ENCODE measurements around the gene GPR3.
"Not testable (repeated sequence)": the region's sequence is repeated elsewhere in the genome, so short reads cannot be mapped to it uniquely, and the experiment has no call there.

Gene GPR3

DNA sequence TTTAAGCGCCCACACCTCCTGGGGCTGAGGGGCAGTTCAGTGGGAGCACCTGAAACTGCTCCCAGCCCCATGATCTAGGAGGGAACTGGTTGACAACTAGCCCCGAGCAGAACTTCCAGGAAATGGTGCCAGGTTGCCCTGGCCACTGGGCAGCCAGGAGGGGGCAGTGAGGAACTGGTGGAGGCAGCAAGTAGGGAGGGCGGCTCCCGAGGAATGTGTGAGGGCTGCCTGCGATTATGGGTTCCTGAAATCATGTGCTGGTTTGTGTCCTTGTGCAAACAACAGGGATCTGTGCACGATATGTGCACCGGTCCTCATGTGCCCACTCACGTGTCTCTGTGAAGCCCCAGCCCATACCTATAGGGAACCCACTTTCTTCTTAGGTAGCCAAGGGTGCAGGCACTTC, 9.9 kb downstream of the GPR3 start:
- no peak for DNase-seq

DNA sequence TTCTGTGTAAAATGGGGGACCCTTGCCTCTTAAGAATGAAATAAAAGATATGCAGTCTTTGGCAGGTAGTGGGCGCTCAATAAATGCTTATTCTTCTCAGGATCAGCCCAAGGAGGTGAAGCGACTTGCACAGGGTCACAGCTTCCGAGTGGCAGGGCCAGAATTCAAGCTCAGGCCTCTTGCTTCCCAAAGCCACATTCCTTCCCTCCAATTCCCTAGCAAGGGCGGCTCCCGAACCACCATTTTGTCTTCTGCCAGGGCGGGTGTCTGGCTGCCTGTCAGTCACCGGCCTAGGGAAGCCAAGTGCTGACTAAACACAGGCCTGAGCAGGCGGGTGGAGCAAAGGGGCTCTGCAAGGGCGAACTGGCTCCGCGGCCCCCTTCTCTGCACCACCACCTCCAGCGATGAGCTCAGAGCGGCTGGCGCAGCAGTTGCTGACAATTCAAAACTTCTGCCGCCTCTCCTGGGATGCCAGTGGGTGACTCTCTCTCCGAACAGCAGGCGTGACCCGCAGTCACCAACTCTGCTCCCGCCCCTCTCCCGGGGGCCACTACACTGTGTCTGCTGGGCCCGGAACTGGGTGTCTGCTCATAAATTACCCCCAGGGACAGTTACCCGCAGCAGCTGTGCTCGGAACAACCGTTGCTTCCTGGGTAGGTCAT, 10.8 kb downstream of the GPR3 start:
- DNase-seq, result no peak

DNA sequence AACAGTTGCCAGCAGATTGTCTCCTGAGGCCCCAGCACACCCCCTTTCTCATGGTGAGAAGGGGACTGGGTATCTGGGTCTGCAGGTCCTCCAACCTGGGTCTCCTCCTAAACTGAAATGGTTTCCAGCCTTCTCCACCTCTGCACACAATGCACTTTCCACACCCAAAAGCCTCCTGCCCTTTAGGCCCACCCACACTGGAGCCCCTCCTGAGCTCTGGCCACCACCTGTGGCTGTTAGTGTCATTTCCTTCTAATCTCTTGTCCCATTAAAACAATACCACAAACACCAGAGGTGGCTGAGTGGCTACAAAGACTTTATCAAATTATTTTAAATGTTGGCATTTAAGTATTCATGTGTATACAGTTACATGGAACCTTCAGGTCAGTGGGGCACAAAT, 11.5 kb downstream of the GPR3 start:
- DNase-seq, result no peak

DNA sequence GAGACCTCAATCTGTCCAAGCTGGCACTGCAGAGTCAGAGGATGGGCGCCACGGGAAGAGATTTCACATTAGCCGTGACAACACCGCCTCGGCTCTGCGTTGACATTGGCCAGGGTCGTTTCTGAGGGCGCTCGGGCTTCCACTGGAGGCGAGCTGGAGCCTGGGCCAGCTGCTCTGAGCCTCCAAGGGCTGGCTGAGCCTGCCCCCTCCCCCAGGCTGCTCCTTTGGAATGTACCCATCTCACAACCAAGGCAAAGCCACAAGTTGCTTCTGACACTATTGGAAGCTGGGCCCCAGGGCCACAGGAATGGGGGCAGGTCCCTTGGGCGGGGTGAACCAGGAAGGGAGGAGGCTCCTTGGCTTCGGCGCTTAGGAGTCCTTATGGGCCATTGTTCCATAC, 12.7 kb downstream of the GPR3 start:
- no peak for DNase-seq

DNA sequence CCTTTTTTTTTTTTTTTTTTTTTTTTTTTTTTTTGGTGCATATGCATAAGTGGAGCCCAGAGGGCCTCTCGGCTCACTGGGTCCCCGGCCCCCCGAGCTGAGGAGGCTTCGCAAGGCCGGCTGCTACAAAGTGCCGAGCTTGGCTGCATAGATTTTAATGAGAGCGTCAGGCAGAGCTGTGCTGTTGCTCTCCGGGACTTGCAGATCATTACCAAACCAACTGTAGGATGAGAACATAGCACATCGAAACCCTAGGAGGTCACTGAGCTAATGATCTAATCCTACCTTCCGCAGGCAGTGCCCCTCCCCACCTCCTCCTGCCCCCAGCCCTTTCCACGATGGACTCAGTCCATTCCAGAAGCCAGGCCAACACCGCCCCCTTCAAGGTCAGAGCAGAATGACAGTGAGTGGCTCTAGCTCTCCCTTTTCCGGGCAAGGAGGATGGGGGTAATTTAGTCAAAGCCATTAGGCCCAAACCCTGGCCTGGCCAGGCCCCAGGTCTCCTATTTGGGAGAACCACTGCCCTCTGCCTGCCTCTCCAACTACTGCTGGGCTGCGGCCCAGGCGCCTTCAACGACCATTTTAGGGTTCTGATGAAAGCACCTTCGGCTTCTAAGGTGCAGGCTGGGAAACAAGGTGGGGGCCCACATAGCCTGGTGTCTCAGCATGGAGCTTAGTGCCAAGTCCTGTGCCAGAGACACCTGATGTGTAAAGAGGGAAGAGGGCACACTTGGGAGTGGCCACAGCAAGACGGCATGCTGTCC, 13.4 kb downstream of the GPR3 start:
- DNase-seq, result not testable (repeated sequence)

DNA sequence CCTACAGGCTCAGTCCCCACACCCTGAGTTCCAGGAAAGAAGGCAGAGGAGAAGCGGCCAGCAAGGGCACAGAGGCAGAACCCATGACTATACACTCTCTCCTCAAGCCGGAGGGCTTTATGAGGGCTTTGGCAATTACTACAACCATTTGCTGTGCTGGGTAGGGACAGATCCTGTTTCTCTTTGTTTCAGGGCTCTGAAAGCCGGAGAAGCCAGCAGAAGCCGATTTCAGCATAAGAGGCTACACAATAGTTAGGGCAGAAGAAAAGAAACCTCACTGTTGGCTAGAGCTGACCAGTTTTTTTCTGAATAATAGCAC, 13.9 kb downstream of the GPR3 start:
- no peak for DNase-seq

DNA sequence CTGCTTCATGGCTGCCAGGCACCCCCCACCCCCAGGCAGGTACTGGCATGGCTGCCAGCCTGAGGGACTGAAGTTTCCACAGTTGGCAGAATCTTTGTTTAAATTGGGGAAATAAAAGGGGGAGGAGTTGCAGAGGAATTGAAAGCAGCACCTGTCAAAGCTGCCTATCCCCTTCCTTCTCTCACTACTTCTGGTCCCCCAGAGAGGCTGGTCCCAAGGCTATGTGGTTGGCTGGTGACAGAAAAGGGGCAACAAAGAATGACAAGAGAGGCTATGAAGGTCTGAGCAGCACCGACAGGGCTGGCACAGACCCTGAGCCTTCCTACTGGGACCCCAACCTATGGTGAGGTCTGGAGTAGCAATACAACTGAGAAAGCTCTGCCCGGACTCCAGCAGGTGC, 14.4 kb downstream of the GPR3 start:
- DNase-seq, result not testable (repeated sequence)

DNA sequence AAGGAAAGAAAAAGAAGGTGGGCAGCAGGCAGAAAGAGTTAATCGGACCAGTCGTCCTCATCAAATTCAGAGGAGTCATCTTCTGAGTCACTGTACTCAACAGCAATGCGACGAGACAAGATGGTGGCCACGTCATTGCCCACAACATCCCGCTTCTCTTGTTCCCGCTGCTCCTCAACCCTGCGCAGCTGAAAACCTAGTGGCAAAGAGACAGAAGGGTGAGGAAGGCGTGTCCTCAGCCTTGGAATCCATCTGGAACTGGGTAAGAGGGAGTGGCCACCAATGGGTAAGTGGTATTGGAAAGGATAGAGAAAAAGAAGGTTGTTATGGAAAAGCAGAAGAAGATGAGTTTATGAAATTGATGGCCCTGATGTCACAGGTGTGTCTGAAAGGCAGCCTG, 15.7 kb downstream of the GPR3 start:
- DNase-seq, result no peak

DNA sequence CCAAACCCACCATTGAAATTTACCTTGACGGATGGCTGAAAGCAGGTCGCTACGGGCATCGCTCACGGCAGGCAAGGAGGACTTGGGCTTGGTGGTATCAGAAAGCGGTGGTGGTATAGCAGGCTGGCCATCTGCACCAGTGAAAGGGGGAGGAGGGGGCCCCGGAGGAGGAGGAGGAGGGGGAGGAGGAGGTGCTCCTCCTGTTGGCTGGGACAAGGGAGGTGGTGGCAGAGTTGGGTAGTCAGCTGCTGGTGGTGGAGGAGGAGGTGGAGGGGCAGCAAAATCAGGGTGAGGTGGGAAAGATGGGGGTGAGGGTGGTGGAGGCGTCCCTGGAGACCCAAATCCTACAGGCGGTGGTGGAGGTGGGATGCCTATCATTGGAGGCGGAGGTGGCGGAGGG, 17.2 kb downstream of the GPR3 start:
- DNase-seq, result no peak

DNA sequence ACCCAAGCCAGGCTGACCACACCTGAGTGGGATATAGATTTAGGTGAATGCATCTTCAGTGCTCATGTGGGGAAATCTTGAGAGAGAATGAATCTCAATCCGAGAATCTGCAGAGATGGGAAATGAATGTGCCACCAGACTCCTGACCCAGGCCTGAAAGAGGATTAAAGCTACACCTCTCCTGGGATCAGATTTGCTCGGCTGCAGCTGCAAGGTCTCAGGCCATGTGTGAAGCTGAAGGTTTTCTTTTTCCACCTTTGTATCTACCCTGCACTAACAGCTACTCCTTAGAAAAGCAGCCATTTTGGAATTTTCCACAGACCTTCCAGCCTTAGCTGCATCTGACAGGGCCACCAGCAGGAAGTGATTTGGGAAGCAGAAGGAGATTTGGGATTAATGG, 18.3 kb downstream of the GPR3 start:
- DNase-seq, result no peak

DNA sequence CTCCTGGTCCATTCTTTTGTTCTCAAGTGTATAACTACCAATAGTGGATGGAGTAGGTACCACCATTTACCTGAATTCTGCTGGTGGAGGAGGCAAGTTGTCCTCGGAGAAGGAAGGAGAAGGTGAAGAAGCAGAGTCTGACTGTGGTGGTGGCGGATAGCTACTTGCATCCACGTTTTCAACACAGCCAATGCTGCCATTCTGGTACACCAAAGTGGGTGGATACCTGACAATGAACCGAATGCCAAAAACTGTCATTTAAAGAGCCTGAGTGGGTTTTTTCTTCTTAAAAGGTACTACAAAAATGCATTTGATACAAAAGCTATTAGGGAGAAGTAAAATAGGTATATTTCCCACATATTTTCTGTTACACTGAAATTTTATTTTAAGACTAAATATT, 20.1 kb downstream of the GPR3 start:
- DNase-seq, result no peak

DNA sequence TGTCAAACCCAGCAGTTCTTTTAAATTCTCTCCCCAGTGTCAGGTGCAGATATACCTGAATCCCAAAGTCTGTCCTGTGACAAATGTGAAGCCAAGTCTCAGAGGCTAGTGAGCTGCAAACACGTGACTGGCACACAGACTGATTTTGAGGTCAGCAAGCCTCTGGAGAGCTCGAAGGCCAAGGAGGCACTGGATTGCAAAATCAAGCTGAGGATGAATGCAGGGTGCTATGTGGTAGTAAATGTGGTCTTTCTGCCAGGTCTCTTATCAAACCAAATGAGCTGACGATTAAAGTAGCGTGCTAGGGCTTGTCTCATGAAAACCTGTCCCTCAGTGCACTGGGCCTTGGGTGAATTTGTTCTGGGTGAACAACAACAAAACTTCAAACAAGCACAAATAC, 20.6 kb downstream of the GPR3 start:
- DNase-seq, result no peak

DNA sequence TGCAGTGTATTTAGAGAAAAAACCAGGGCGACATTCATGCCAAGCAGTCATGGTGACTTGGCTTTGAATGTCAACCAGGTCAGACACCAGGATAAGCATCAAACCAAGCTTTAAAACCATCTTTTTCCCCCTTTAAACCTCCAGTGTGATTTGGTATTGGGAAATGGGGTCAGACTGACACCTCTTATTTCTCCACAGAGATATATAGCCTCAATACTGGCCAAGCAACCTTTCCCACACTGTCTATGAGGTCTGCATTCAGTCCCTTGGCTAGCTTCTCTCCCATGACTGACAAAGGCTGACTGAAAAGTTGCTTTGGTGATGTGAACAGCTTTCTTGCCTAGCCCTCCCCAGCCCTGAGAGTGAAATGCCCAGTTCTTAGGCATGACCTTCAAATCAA, 21.7 kb downstream of the GPR3 start:
- no peak for DNase-seq

DNA sequence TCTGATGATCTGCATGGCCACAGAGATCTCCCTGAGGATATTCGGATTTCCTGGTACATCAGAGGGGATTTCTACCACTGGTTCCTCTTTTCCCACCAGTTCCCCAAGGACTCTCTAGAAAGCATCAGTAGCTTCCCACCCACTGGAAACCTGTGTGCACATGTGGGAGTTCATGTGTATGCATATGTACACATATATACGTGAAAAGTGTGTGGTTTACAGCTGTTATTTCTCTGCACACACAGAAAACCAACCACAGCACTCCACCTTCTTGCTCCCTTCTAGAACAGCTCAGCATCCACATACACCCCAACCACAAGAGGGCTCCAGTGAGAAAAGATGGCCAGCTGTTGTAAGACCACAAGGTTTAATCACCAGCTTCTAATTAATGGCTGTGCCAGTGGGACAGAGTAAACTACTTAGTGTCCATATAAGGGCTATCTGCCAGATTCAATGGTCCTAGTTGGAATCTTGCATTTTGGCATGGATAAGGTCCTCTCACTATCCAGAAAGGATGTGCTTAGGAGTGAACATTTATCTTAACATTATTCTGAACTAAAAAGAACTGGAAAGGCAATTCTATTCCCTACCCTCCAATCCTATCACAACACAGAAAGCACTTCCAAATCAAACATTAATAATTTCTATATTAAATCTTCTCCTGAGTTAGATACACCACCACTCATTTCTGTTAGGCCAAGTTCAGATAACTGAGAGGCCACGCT, 24.1 kb downstream of the GPR3 start:
- DNase-seq, result no peak

DNA sequence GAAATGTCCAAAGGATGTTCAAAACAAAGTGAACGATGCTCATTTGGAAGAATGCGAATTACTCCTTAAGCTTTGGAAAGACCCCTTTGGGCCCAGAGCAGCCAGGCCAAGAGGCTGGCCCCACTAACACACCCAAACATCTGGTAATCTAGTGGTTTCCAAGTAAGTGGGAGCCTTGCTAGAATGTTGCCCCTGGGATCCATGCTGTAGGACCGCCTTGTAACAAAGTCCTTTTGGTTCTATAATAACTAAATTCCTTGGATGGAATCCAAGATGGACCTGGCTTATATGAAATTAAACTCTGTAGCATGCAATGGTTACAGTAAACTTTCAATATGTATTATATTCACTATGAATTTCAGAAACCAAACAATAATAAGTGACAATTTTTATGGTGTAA, 25.3 kb downstream of the GPR3 start:
- DNase-seq, result no peak

DNA sequence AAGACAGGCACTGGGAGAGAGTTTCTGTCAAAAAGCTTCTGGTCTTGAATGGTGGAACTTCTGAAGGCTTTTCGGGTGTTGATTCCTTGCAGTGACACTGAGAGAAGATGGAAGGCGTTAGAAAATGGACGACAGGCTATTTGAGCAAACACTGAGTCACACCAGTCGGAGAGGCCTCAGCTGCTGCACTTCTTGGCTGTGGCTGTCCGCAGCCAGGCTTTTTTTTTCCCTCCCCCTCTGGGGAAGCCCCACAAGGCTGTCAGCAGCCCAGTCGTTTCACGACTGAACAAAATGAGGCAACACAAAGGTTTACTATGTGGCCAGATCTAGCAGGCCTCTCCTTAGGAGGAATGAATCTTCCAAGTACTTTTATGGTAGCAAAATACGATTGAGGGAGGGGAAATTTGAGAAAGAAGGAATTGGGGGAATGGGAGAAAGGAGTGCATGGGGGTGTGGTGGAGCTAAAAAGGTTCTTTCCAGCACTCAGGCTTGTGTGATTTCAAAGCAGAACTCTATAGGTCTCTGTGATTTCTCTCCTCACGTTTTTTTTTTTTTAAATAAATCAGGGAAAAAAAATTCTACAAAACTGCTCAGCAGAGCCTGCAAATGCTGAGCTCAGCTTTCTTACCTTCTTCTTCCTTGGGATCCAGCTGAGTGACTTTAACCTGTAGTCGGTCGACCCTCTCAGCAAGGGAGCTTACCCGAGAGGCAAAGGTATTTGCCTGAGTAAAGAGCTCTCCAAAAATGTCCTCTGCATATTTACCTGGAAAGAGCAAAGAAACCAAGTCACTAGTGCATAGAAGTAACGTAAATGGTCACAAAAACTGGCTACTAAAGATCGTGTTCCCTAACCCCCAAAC, 26.1 kb downstream of the GPR3 start:
- DNase-seq, result no peak

DNA sequence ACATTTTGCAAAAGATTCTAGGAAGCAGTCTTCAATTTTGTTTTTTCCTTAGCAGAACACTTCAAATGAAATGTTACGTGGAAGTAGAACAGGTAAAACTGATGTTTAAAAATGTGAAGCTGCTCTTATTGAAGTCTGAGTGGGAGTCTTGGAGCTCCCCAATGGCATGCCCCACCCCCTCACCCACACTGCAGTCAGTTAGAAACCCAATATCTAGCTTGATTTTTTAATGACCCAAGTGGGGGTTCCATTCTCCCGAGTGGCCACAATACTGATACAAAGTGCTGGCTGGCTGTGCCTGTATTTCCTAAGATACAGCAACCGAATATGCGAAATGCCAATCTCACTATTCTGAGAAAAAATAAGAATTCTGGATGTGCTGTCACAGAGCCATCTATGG, 31.3 kb downstream of the GPR3 start:
- DNase-seq, result no peak

DNA sequence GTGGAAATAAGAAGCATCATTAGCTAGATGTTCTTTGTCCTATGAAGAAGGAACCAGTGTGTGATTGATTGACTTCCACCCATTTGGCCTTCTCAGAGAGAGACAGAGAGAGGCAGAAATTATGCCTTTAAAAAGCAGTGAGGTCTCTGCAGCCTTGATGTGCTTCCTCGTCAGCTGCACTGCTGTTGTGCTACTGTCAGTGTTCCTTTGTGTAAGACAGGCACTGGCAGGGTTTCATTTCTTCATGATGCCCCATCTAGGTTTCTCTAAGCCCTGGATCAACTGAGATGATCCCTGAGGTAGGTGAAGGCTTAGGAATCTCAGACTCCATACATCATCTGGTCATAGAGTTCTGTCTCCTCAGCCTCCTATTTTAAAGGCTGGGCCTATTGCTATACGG, 34.9 kb downstream of the GPR3 start:
- DNase-seq, result no peak

DNA sequence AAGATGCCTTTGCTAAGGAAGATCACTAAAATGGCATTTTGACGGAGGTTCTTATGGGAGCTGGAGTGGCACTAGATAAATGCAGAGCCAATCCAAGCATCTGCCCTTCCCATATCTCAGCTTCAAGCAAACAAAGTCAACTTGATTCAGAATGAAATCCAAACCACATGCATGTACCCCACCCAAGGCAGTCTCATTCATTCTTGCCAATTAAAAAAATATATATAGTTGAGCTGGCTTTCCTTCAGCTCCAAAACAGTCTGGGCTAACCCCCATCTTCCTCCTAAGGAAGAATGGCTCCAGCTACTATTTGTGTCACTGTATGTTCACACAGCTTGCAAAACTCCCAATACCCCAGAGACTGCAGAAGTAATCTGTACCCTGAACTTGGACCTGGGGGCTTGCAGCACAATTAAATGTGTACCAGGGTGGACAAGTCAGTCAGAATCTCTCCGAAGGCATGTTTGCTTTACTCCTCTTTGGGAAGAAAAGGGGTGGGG, 35.4 kb downstream of the GPR3 start:
- DNase-seq, result no peak

DNA sequence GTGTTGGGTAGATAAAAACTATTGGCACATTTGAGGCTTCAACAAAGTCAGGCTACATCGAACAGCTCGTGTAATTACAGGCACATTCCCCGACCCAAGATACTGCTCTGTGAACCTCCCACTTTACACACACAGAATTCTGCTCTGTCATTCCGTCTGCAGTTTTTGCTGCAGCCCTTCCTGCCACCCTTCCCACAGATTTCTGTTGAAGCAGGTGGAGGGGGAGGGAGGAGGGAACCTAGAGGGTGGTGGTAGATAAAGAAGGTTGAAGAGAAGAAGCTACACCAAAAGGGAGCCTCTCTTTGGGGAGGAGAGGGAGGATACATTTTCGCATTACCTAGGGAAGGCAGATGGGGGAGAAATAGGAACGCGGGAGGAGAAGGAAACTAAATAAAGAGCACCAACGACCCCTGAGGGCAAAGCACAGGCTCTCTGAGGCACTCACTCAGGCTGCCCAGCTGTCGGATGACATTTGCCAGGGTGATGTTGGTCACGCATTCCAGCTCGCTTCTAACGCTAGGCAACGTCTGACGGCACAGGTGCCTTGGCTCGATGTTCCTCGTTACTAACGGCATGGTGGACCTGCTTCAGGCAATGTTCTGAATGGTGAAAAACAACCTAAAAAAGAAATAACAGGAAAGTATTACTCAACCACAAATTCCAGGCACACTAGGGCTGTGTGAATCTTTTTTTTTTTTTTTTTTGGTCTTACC, 36.0 kb downstream of the GPR3 start:
- DNase-seq, result no peak

DNA sequence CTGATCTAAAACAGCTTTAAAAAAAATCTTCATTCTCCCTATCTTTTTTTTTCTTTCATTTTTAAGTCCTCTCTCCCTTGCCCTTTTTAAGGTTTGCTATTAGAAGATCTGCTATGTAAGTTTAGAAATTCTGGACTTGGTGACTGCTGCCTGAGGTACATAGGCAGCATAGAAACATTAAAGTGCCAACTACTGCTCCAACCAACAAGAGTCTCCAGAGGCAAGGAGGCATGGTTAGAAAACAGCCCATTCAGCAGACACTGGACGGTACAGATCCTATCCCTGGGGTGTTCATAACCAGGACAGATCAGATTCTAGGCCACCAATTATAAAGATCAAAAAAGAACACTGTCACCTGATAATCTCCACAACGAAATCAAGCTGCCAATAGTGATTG, 36.6 kb downstream of the GPR3 start:
- DNase-seq, result no peak

DNA sequence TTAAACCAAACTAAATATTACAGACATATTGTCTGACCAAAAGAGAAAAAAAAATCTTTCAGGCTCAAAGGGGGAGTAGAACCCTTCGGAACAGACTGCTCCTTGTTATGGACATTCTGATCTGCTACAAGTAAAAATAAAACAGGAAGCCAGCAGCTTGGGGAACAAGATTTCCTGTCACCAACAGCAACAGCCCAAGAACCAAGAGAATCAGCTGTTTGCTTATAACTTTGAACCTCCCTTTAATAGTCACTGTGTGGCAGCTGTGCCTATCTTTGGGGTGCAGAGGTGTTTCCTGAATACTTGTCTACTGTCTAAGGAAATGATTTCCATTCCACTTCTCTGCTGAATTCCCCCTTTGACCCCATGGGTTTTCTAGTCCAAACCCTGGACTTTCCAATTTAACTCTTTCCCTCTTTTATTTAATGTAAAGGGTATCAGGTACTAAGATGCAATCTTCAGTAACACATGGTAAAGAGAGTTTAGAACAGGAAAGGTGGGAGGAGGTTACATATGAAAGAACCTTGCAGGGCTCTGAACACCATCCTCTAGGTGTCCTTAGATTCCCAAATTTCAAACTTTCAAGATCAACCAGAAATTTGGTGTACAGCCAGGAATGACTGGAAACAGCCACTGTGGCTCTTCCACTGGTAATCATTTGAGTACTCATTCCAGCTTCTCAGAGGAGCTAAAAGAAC, 38.6 kb downstream of the GPR3 start:
- DNase-seq, result no peak
